ENCODE data around the gene ARF1. TPM values are rescaled to one million over a fixed set of nuclear protein-coding genes. Genes with fewer than 3 reads are reported as not detected.
A peak's percentile ranks its signal among the peaks of the same experiment; 100 is the strongest.

The ARF1 gene
- total and polyA plus RNA-seq, 10 of the 15 experiments (the other 5 are each of a cell fraction or from before 2014, with no cell fraction given), result 48.4 to 508 (median 283) TPM

DNA sequence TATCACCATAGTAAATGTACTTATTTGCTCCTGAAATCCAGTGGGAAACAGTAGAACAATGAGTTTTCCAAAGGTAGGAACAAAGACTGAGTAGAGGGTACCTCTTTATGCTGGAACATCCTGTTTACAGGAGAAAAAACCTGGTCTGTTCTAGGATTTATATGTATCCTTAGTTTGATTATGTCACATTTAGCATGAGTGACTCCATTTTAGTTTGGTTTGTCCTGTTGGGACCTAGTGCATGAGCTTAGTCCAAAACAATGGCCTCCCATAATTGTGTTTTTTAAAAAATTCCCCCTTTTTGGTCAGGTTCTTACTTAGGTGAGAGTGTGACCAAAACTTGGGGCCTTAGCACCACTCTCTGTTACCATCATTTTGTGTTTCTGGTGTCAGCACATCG is 30.1 kb downstream of the ARF1 start:
- POLR2A ChIA-PET, result no interaction called here

More for the DNA sequence above, 30.1 kb downstream of the ARF1 start:
- SMC1A ChIA-PET (ENCODE audit: uncharacterized antibody, unreplicated experiment), result no interaction called here
- ATAC-seq, result no peak
- H3K9ac ChIP-seq (ENCODE audit: control insufficient read depth, insufficient read depth, low read length), result no peak overlapping the region
- no peak for FAIRE-seq
- H3K4me1 ChIP-seq (ENCODE audit: control insufficient read depth, insufficient read depth, low read length), result peaks cover 7% of the 10 kb centered on the region
- H4K20me1 ChIP-seq (ENCODE audit: control insufficient read depth, insufficient read depth), result no peaks in the 10 kb centered on the region
- no peak for DNase-seq (ENCODE audit: low read depth, low spot score)
- WGBS (ENCODE audit: insufficient coverage, insufficient replicate concordance, low lambda C conversion rate, missing lambda C conversion rate), result 0% methylated on average over 1 of the region's 1 CpG
- no peak overlapping the region for H3K4me2 ChIP-seq (ENCODE audit: control insufficient read depth, insufficient read depth)
- RAD21 ChIA-PET (ENCODE audit: unreplicated experiment), result interaction anchor here (0.6 kb wide), 1 partner anchor 25 kb away, joined by 3 read pairs; no protein-coding TSS in a partner anchor
- no peaks in the 10 kb centered on the region for H3K9me3 ChIP-seq (replicated peaks; ENCODE audit: control insufficient read depth, insufficient read depth, low read length)
- H2AFZ ChIP-seq (ENCODE audit: control insufficient read depth, low read depth, low read length), result no peak overlapping the region
- H3K79me2 ChIP-seq (ENCODE audit: control insufficient read depth, insufficient read depth, low read length), result peaks cover 13% of the 10 kb centered on the region
- no peak overlapping the region for H3K4me3 ChIP-seq
- no peak overlapping the region for H3K27ac ChIP-seq (ENCODE audit: control insufficient read depth, insufficient read depth)
- H3K36me3 ChIP-seq (ENCODE audit: control insufficient read depth in 2 of 2, insufficient read depth in 2 of 2, low read length in 1 of 2), result no peaks in the 10 kb centered on the region; a peak in 1 of 4 replicates
- BruUV-seq (replicated peaks), result no TSS peak
- CTCF ChIA-PET, result interaction anchor here (1.2 to 1.6 kb wide), 4 partner anchors 18 to 113 kb away, joined by 3 to 6 read pairs (median 4); partner anchors contain the start of gene IBA57
- in situ Hi-C loops (cut with MboI), result no loop called here
- H3K27me3 ChIP-seq (replicated peaks in 1 of 2; ENCODE audit: control insufficient read depth in 2 of 2, insufficient read depth in 2 of 2, low read length in 1 of 2), result no peaks in the 10 kb centered on the region
- intact Hi-C loops (cut with micrococcal nuclease; ENCODE audit: unreplicated experiment), result no loop called here
- TF ChIP-seq, protein P1, sequence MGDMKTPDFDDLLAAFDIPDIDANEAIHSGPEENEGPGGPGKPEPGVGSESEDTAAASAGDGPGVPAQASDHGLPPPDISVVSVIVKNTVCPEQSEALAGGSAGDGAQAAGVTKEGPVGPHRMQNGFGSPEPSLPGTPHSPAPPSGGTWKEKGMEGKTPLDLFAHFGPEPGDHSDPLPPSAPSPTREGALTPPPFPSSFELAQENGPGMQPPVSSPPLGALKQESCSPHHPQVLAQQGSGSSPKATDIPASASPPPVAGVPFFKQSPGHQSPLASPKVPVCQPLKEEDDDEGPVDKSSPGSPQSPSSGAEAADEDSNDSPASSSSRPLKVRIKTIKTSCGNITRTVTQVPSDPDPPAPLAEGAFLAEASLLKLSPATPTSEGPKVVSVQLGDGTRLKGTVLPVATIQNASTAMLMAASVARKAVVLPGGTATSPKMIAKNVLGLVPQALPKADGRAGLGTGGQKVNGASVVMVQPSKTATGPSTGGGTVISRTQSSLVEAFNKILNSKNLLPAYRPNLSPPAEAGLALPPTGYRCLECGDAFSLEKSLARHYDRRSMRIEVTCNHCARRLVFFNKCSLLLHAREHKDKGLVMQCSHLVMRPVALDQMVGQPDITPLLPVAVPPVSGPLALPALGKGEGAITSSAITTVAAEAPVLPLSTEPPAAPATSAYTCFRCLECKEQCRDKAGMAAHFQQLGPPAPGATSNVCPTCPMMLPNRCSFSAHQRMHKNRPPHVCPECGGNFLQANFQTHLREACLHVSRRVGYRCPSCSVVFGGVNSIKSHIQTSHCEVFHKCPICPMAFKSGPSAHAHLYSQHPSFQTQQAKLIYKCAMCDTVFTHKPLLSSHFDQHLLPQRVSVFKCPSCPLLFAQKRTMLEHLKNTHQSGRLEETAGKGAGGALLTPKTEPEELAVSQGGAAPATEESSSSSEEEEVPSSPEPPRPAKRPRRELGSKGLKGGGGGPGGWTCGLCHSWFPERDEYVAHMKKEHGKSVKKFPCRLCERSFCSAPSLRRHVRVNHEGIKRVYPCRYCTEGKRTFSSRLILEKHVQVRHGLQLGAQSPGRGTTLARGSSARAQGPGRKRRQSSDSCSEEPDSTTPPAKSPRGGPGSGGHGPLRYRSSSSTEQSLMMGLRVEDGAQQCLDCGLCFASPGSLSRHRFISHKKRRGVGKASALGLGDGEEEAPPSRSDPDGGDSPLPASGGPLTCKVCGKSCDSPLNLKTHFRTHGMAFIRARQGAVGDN (IDR thresholded peaks at IDR 0.05), result peak; percentile 23; the same call in 1 of the 2 replicates
- TF ChIP-seq TBL1XR1 (IDR thresholded peaks at IDR 0.05; ENCODE audit: low read depth, low read length), result no peak

Measured in GM12878 (cell line).